Loucy (cell line): ENCODE data around the gene CHRNA5.

Experiments
- H2AFZ ChIP-seq: fragments of 200-600 bp; sonication (generic); 2 replicates; pipeline ENCODE4 v1.6.0; 2016; ENCODE audit warnings: antibody characterized with exemption, mild to moderate bottlenecking, low read length, moderate library complexity
- H3F3A ChIP-seq: fragments of 200-600 bp; 2 replicates; pipeline ENCODE4 v1.6.0; 2016; ENCODE audit warnings: antibody characterized with exemption, low read depth, mild to moderate bottlenecking
- H3K27me3 ChIP-seq: fragments of 200-600 bp; sonication (generic); 2 replicates; pipeline ENCODE4 v1.6.1; 2014; ENCODE audit warnings: low read length, mild to moderate bottlenecking; ENCODE audit not compliant: insufficient read depth, poor library complexity, severe bottlenecking
- H3K36me3 ChIP-seq: fragments of 200-600 bp; sonication (generic); 2 replicates; pipeline ENCODE4 v1.6.1; 2016; ENCODE audit warnings: low read length; ENCODE audit not compliant: insufficient read depth
- H3K4me1 ChIP-seq: fragments of 200-600 bp; sonication (generic); 2 replicates; pipeline ENCODE4 v1.5.1; 2014; ENCODE audit warnings: low read length, mild to moderate bottlenecking; ENCODE audit not compliant: insufficient read depth, poor library complexity, severe bottlenecking
- H3K4me2 ChIP-seq: fragments of 200-600 bp; sonication (generic); 2 replicates; pipeline ENCODE4 v1.6.0; 2014; ENCODE audit warnings: antibody characterized with exemption, low read length, low read depth, mild to moderate bottlenecking; ENCODE audit not compliant: poor library complexity, severe bottlenecking
- H3K4me3 ChIP-seq: fragments of 200-600 bp; sonication (generic); 2 replicates; pipeline ENCODE4 v1.5.1; 2014; ENCODE audit warnings: low read length, mild to moderate bottlenecking, mixed read lengths; ENCODE audit not compliant: poor library complexity, severe bottlenecking
- H3K79me2 ChIP-seq: fragments of 200-600 bp; sonication (generic); 2 replicates; pipeline ENCODE4 v1.6.1; 2014; ENCODE audit warnings: low read length; ENCODE audit not compliant: insufficient read depth
- H3K9ac ChIP-seq: fragments of 200-600 bp; sonication (generic); 2 replicates; pipeline ENCODE4 v1.6.0; 2014; ENCODE audit warnings: mild to moderate bottlenecking, low read depth, low read length, moderate library complexity; ENCODE audit not compliant: poor library complexity, severe bottlenecking
- H3K9me2 ChIP-seq: fragments of 200-600 bp; sonication (generic); replicated peaks from 2 replicates; pipeline ENCODE4 v1.6.1; 2016; ENCODE audit warnings: low read depth, low read length, mixed read lengths
- H3K9me3 ChIP-seq: fragments of 200-600 bp; sonication (generic); 2 replicates; pipeline ENCODE4 v1.6.1; 2014; ENCODE audit warnings: mild to moderate bottlenecking, antibody characterized with exemption, low read length, low read depth; ENCODE audit not compliant: insufficient read depth
- H4K20me1 ChIP-seq: fragments of 200-600 bp; sonication (generic); 2 replicates; pipeline ENCODE4 v1.6.0; 2014; ENCODE audit warnings: antibody characterized with exemption, low read length, mild to moderate bottlenecking; ENCODE audit not compliant: insufficient read depth, poor library complexity, severe bottlenecking
- EZH2phosphoT487 ChIP-seq: fragments of 200-600 bp; IDR thresholded peaks from 2 replicates; pipeline ENCODE4 v1.6.1; 2018; ENCODE audit warnings: antibody characterized with exemption, mild to moderate bottlenecking, moderate library complexity, borderline replicate concordance
- TF ChIP-seq, protein P1 (sequence below): fragments of 200-600 bp; sonication (generic); conservative IDR thresholded peaks from 2 replicates; pipeline ENCODE4 v1.5.1; 2014; ENCODE audit warnings: mild to moderate bottlenecking, antibody characterized with exemption, low read length

CHRNA5 gene

DNA sequence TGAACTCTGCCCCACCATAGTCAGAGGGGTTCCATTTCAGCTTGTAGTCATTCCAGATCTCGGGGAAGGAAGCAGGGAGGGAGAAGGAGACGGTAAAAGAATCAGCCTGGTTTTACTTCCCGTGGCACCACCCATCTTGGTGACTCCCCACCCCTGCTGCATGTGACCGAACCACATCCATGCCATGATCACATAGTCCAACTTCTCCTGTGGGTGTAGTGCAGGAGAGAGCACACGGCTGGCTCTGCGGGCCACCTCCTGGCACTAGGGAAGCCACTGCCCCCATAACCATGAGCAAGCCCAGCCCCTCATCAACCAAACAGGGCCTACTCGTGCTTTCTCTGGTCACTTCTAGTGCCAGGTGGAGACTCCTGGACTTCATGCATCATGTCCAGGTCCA, 51.8 kb downstream of the CHRNA5 start:
- Histone ChIP-seq H2AFZ (no peak overlapping the region), H3K9ac (no peak overlapping the region), H3K79me2 (no peaks in the 10 kb centered on the region), H3K9me3 (no peaks in the 10 kb centered on the region), H3F3A (no peaks in the 10 kb centered on the region), H3K4me1 (no peaks in the 10 kb centered on the region), H3K4me2 (no peak overlapping the region), H3K9me2 (no peaks in the 10 kb centered on the region), H3K36me3 (no peaks in the 10 kb centered on the region), H3K4me3 (no peak overlapping the region), H3K27me3 (peaks cover 26% of the 10 kb centered on the region), H4K20me1 (no peaks in the 10 kb centered on the region)
- no peak for TF ChIP-seq EZH2phosphoT487
- TF ChIP-seq, protein P1, sequence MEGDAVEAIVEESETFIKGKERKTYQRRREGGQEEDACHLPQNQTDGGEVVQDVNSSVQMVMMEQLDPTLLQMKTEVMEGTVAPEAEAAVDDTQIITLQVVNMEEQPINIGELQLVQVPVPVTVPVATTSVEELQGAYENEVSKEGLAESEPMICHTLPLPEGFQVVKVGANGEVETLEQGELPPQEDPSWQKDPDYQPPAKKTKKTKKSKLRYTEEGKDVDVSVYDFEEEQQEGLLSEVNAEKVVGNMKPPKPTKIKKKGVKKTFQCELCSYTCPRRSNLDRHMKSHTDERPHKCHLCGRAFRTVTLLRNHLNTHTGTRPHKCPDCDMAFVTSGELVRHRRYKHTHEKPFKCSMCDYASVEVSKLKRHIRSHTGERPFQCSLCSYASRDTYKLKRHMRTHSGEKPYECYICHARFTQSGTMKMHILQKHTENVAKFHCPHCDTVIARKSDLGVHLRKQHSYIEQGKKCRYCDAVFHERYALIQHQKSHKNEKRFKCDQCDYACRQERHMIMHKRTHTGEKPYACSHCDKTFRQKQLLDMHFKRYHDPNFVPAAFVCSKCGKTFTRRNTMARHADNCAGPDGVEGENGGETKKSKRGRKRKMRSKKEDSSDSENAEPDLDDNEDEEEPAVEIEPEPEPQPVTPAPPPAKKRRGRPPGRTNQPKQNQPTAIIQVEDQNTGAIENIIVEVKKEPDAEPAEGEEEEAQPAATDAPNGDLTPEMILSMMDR: no peak

DNA sequence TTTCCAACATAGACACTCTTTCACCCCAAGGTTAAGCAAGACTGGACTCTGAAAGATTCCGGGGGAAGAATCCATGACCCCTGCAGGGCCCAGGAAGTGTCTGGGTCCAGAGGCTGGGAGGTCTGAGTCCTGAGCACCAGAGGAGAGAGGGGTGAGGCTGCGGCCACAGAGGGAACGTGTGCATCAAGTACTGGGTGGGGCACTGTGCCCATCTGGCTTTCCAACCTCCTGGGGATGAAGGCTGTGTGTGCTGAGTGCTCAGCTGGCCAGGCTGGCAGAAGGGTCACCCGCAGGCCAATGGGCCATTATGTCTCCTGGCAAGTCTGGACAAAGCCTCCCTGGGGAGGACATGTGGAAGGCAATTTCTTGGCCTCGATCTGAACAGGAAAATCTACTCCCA, 52.2 kb downstream of the CHRNA5 start:
- H3K36me3 ChIP-seq: no peaks in the 10 kb centered on the region
- H3K9me3 ChIP-seq: no peaks in the 10 kb centered on the region
- H2AFZ ChIP-seq: no peak overlapping the region

GRCh38 chr15:78618064-78618463, 52.7 kb downstream of the CHRNA5 start:
- Histone ChIP-seq H3K4me1 (no peaks in the 10 kb centered on the region), H2AFZ (no peak overlapping the region), H3K27me3 (peaks cover 26% of the 10 kb centered on the region)

More for the DNA sequence above, 52.2 kb downstream of the CHRNA5 start:
- no peak overlapping the region for H3K4me2 ChIP-seq
- no peak overlapping the region for H3K4me3 ChIP-seq
- no peaks in the 10 kb centered on the region for H3K79me2 ChIP-seq
- no peaks in the 10 kb centered on the region for H3K9me2 ChIP-seq
- peaks cover 26% of the 10 kb centered on the region for H3K27me3 ChIP-seq
- no peak overlapping the region for H3K9ac ChIP-seq
- no peaks in the 10 kb centered on the region for H4K20me1 ChIP-seq
- no peak for TF ChIP-seq EZH2phosphoT487
- TF ChIP-seq, protein P1: no peak
- no peaks in the 10 kb centered on the region for H3F3A ChIP-seq
- no peaks in the 10 kb centered on the region for H3K4me1 ChIP-seq

More at GRCh38 chr15:78618064-78618463, 52.7 kb downstream of the CHRNA5 start:
- Histone ChIP-seq H3K4me2 (no peak overlapping the region), H4K20me1 (no peaks in the 10 kb centered on the region), H3K9ac (no peak overlapping the region), H3K36me3 (no peaks in the 10 kb centered on the region), H3F3A (no peaks in the 10 kb centered on the region), H3K4me3 (no peak overlapping the region), H3K79me2 (no peaks in the 10 kb centered on the region), H3K9me3 (no peaks in the 10 kb centered on the region), H3K9me2 (no peaks in the 10 kb centered on the region)
- no peak for TF ChIP-seq EZH2phosphoT487
- TF ChIP-seq, protein P1: no peak
